Stimulated activated naive CD8-positive, alpha-beta T cell treated with anti-CD3 and anti-CD28 coated beads, Interleukin-15, Interleukin-2, amounts not matched to agents 100 U/mL and 50 U/mL, for 24 hours (primary cell): ENCODE measurements around the gene PTPA.
"Not testable (repeated sequence)": the region's sequence is repeated elsewhere in the genome, so short reads cannot be mapped to it uniquely, and the experiment has no call there.

Source experiments
- ATAC-seq: fragments of 150-1000 bp; cut with Tn5 transposase; one replicate; pipeline ENCODE4 v1.10.0; 2021
- DNase-seq: peaks from one replicate; pipeline ENCODE4 v3.0.0; 2021

PTPA gene

GRCh38 chr9:129176701-129177442 lies 65.7 kb downstream of the PTPA start:
- peak; percentile 22 for DNase-seq
- ATAC-seq: no peak

GRCh38 chr9:129177443-129177790 lies 66.2 kb downstream of the PTPA start:
- ATAC-seq (peak; percentile 2), DNase-seq (no peak)

GRCh38 chr9:129177791-129178567 lies 66.8 kb downstream of the PTPA start, which contains the start of gene IER5L:
IER5L (minus strand) TSS chr9:129178261; CDS start chr9:129178052, 209 bp downstream.
- DNase-seq: peak; percentile 94
- ATAC-seq: peak; percentile 93

- ATAC-seq (no peak), DNase-seq (no peak)
Measured at GRCh38 chr9:129178568-129179382, 67.6 kb downstream of the PTPA start.

- ATAC-seq (no peak), DNase-seq (no peak)
Measured at GRCh38 chr9:129181246-129181645, 70.0 kb downstream of the PTPA start.

GRCh38 chr9:129182122-129182521 lies 70.9 kb downstream of the PTPA start:
- no peak for ATAC-seq
- DNase-seq: no peak

- no peak for DNase-seq
- ATAC-seq: no peak
Measured at GRCh38 chr9:129182625-129183494, 71.6 kb downstream of the PTPA start.

GRCh38 chr9:129183495-129184218 lies 72.4 kb downstream of the PTPA start:
- ATAC-seq (no peak), DNase-seq (no peak)

- DNase-seq (no peak), ATAC-seq (no peak)
Measured at GRCh38 chr9:129184219-129184524, 73.0 kb downstream of the PTPA start.

GRCh38 chr9:129184596-129185122 lies 73.4 kb downstream of the PTPA start:
- DNase-seq (no peak), ATAC-seq (no peak)

GRCh38 chr9:129185402-129185801 lies 74.2 kb downstream of the PTPA start:
- DNase-seq (no peak), ATAC-seq (no peak)

- DNase-seq (no peak), ATAC-seq (peak; percentile 58)
Measured at GRCh38 chr9:129185991-129186390, 74.8 kb downstream of the PTPA start.

- DNase-seq: no peak
Measured at GRCh38 chr9:129187042-129187441, 75.8 kb downstream of the PTPA start.

GRCh38 chr9:129189971-129190370 lies 78.8 kb downstream of the PTPA start:
- DNase-seq: not testable (repeated sequence)

More at GRCh38 chr9:129187042-129187441, 75.8 kb downstream of the PTPA start:
- ATAC-seq: no peak

GRCh38 chr9:129191234-129191633 lies 80.0 kb downstream of the PTPA start:
- ATAC-seq (no peak), DNase-seq (no peak)

More at GRCh38 chr9:129189971-129190370, 78.8 kb downstream of the PTPA start:
- ATAC-seq: not testable (repeated sequence)

GRCh38 chr9:129193655-129194054 lies 82.4 kb downstream of the PTPA start:
- no peak for ATAC-seq
- no peak for DNase-seq

GRCh38 chr9:129194221-129194620 lies 83.0 kb downstream of the PTPA start:
- ATAC-seq: no peak

GRCh38 chr9:129195606-129196005 lies 84.4 kb downstream of the PTPA start:
- no peak for DNase-seq

More at GRCh38 chr9:129194221-129194620, 83.0 kb downstream of the PTPA start:
- no peak for DNase-seq

GRCh38 chr9:129197045-129197444 lies 85.8 kb downstream of the PTPA start:
- not testable (repeated sequence) for ATAC-seq, DNase-seq

More at GRCh38 chr9:129195606-129196005, 84.4 kb downstream of the PTPA start:
- ATAC-seq: no peak

GRCh38 chr9:129197978-129198318 lies 86.7 kb downstream of the PTPA start:
- ATAC-seq (no peak), DNase-seq (no peak)
